ENCODE measurements around the gene IRF4.

DNA sequence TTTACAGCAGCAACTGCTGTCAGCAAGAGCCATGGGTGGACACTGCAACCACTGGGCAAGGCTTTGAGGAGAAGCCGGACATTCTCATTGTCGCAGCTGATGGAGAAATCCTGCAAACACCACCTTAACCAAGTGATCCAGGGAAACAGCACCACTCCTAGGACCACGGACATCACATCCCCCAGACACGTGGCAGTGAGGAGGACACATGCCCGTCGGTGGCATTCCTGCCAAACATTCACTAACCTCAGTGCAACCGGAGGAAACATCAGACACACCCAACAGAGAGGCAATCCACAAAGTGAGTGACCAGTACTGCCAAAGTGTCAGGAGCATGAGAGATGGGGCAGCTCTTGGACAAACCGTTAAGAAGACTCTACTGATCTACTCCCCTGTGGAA lies 16.6 kb upstream of the IRF4 start:
- TF ChIP-seq, protein P1, sequence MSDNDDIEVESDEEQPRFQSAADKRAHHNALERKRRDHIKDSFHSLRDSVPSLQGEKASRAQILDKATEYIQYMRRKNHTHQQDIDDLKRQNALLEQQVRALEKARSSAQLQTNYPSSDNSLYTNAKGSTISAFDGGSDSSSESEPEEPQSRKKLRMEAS (IDR thresholded peaks at IDR 0.05) = no peak
- TF ChIP-seq EP300 (IDR thresholded peaks at IDR 0.05; ENCODE audit: borderline replicate concordance) (no peak), TCF12 (IDR thresholded peaks at IDR 0.05; ENCODE audit: low read depth) (no peak), TAF1 (IDR thresholded peaks at IDR 0.05; ENCODE audit: low read depth) (no peak), ZBTB7A (IDR thresholded peaks at IDR 0.05; ENCODE audit: low read depth) (no peak)
- TF ChIP-seq, protein P2, sequence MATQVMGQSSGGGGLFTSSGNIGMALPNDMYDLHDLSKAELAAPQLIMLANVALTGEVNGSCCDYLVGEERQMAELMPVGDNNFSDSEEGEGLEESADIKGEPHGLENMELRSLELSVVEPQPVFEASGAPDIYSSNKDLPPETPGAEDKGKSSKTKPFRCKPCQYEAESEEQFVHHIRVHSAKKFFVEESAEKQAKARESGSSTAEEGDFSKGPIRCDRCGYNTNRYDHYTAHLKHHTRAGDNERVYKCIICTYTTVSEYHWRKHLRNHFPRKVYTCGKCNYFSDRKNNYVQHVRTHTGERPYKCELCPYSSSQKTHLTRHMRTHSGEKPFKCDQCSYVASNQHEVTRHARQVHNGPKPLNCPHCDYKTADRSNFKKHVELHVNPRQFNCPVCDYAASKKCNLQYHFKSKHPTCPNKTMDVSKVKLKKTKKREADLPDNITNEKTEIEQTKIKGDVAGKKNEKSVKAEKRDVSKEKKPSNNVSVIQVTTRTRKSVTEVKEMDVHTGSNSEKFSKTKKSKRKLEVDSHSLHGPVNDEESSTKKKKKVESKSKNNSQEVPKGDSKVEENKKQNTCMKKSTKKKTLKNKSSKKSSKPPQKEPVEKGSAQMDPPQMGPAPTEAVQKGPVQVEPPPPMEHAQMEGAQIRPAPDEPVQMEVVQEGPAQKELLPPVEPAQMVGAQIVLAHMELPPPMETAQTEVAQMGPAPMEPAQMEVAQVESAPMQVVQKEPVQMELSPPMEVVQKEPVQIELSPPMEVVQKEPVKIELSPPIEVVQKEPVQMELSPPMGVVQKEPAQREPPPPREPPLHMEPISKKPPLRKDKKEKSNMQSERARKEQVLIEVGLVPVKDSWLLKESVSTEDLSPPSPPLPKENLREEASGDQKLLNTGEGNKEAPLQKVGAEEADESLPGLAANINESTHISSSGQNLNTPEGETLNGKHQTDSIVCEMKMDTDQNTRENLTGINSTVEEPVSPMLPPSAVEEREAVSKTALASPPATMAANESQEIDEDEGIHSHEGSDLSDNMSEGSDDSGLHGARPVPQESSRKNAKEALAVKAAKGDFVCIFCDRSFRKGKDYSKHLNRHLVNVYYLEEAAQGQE (IDR thresholded peaks at IDR 0.05; ENCODE audit: low read depth) = no peak
- TF ChIP-seq, protein P3, sequence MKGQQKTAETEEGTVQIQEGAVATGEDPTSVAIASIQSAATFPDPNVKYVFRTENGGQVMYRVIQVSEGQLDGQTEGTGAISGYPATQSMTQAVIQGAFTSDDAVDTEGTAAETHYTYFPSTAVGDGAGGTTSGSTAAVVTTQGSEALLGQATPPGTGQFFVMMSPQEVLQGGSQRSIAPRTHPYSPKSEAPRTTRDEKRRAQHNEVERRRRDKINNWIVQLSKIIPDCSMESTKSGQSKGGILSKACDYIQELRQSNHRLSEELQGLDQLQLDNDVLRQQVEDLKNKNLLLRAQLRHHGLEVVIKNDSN (IDR thresholded peaks at IDR 0.05) = no peak
